IMR-90 (cell line): ENCODE data around the gene MTRF1L. TPM values are rescaled to one million over a fixed set of nuclear protein-coding genes. Genes with fewer than 3 reads are reported as not detected.

Experiments used
- ATAC-seq: fragments of 200-7000 bp; cut with Tn5 transposase; 2 replicates; pipeline ENCODE4 v1.9.1; 2020; ENCODE audit warnings: low read depth, mild to moderate bottlenecking, moderate library complexity
- BruUV-seq: library from RNA; stranded (reverse); fragments of 400-500 nt; replicated peaks from 2 replicates; lab custom pipeline; 2021; lab: Mats Ljungman, UMichigan
- CTCF ChIA-PET: fragments of 300-600 bp; formaldehyde crosslinking; extraction: SDS; loops from one replicate; lab custom pipeline; 2021; ENCODE audit warnings: antibody characterized with exemption; lab: Yijun Ruan, JAX
- POLR2A ChIA-PET: fragments of 300-600 bp; sonication (Branson Sonifier 250); formaldehyde crosslinking; loops from one replicate; lab custom pipeline; 2022; ENCODE audit warnings: antibody characterized with exemption; ENCODE audit not compliant: unreplicated experiment; lab: Charles Lee
- DNase-seq: peaks from one replicate; pipeline ENCODE4 v3.0.0; 2013
- H2AFZ ChIP-seq: replicated peaks from 2 replicates; pipeline ENCODE3; 2013; ENCODE audit warnings: low read length, mild to moderate bottlenecking; ENCODE audit not compliant: poor library complexity
- H2AK5ac ChIP-seq: 2 replicates; pipeline ENCODE4 v1.6.1; 2013; ENCODE audit warnings: low read depth, low read length, inconsistent platforms
- H2AK9ac ChIP-seq: replicated peaks from 2 replicates; pipeline ENCODE3; 2013; ENCODE audit warnings: mild to moderate bottlenecking, low read depth, low read length, moderate library complexity; ENCODE audit not compliant: poor library complexity
- H2BK120ac ChIP-seq: 2 replicates; pipeline ENCODE4 v1.6.1; 2013; ENCODE audit warnings: low read depth, low read length, inconsistent platforms
- H2BK15ac ChIP-seq: 3 replicates; pipeline ENCODE4 v1.6.1; 2013; ENCODE audit warnings: low read depth, low read length, inconsistent platforms
- H2BK20ac ChIP-seq: 2 replicates; pipeline ENCODE4 v1.6.1; 2013; ENCODE audit warnings: low read depth, mild to moderate bottlenecking, inconsistent platforms, low read length, moderate library complexity
- H2BK5ac ChIP-seq: 2 replicates; pipeline ENCODE4 v1.6.1; 2013; ENCODE audit warnings: mild to moderate bottlenecking, low read depth, low read length, inconsistent platforms; ENCODE audit not compliant: poor library complexity, severe bottlenecking
- H3K14ac ChIP-seq: replicated peaks from 2 replicates; pipeline ENCODE4 v1.6.1; 2013; ENCODE audit warnings: low read depth, low read length, inconsistent platforms
- H3K18ac ChIP-seq: 2 replicates; pipeline ENCODE4 v1.6.1; 2013; ENCODE audit warnings: low read depth, low read length, control low read depth
- H3K23ac ChIP-seq: 2 replicates; pipeline ENCODE4 v1.6.1; 2013; ENCODE audit warnings: low read depth, low read length, inconsistent platforms
- H3K27ac ChIP-seq: 2 replicates; pipeline ENCODE4 v1.5.1; 2013; ENCODE audit warnings: mild to moderate bottlenecking, control low read depth, low read length; ENCODE audit not compliant: insufficient read depth
- H3K27me3 ChIP-seq: 2 replicates; pipeline ENCODE4 v1.6.1; 2013; ENCODE audit warnings: low read length; ENCODE audit not compliant: control insufficient read depth, insufficient read depth
- H3K36me3 ChIP-seq: 2 replicates; pipeline ENCODE4 v1.6.1; 2013; ENCODE audit warnings: low read length, mixed read lengths; ENCODE audit not compliant: control insufficient read depth, insufficient read depth
- H3K4ac ChIP-seq: 2 replicates; pipeline ENCODE4 v1.6.1; 2013; ENCODE audit warnings: low read depth, low read length, inconsistent platforms
- H3K4me1 ChIP-seq: 2 replicates; pipeline ENCODE4 v1.6.1; 2013; ENCODE audit warnings: low read length, mixed read lengths; ENCODE audit not compliant: control insufficient read depth, insufficient read depth
- H3K4me2 ChIP-seq: 2 replicates; pipeline ENCODE4 v1.6.1; 2013; ENCODE audit warnings: low read depth, mild to moderate bottlenecking, control low read depth, low read length, moderate library complexity
- H3K4me3 ChIP-seq: 2 replicates; pipeline ENCODE4 v1.5.1; 2013; ENCODE audit warnings: low read depth, mild to moderate bottlenecking, control low read depth, low read length, moderate library complexity; ENCODE audit not compliant: insufficient read depth
- H3K56ac ChIP-seq: 2 replicates; pipeline ENCODE4 v1.6.1; 2013; ENCODE audit warnings: low read length, inconsistent platforms; ENCODE audit not compliant: insufficient read depth; ENCODE audit errors: extremely low read depth
- H3K79me1 ChIP-seq, 2 experiments: 2 replicates each; pipeline ENCODE4 v1.6.1; 2013; ENCODE audit warnings: low read length in 2 of 2, inconsistent platforms in 1 of 2, low read depth in 1 of 2
- H3K9ac ChIP-seq: 2 replicates; pipeline ENCODE4 v1.6.1; 2013; ENCODE audit warnings: low read depth, low read length, control low read depth
- H3K9me1 ChIP-seq: 2 replicates; pipeline ENCODE4 v1.6.1; 2013; ENCODE audit warnings: low read length, inconsistent platforms; ENCODE audit not compliant: insufficient read depth
- H3K9me3 ChIP-seq: 2 replicates; pipeline ENCODE4 v1.6.1; 2013; ENCODE audit warnings: low read length; ENCODE audit not compliant: control insufficient read depth, insufficient read depth
- H4K20me1 ChIP-seq: 2 replicates; pipeline ENCODE4 v1.6.1; 2013; ENCODE audit warnings: low read length, inconsistent platforms; ENCODE audit not compliant: insufficient read depth
- H4K5ac ChIP-seq: 2 replicates; pipeline ENCODE4 v1.6.1; 2013; ENCODE audit warnings: mild to moderate bottlenecking, low read depth, low read length, control low read depth
- H4K8ac ChIP-seq, 2 experiments: 2 replicates each; pipeline ENCODE4 v1.6.1; 2013; ENCODE audit warnings: low read depth in 2 of 2, low read length in 2 of 2, control low read depth in 1 of 2, inconsistent platforms in 1 of 2
- H4K91ac ChIP-seq: 2 replicates; pipeline ENCODE4 v1.6.1; 2013; ENCODE audit warnings: low read depth, low read length, inconsistent platforms; ENCODE audit not compliant: insufficient read depth
- MAZ ChIP-seq: IDR thresholded peaks from 2 replicates; pipeline ENCODE4 v1.6.1; 2012; ENCODE audit warnings: low read depth, mild to moderate bottlenecking, low read length, improper control_type of control experiment, moderate library complexity, borderline replicate concordance
- NFE2L2 ChIP-seq: fragments of 150-350 bp; IDR thresholded peaks from 2 replicates; pipeline ENCODE4 v1.6.1; 2016; ENCODE audit warnings: low read depth, mild to moderate bottlenecking, low read length
- USF2 ChIP-seq: fragments of 150-350 bp; IDR thresholded peaks from 2 replicates; pipeline ENCODE4 v1.6.1; 2017; ENCODE audit warnings: mild to moderate bottlenecking, antibody characterized with exemption, low read length, low read depth
- WGBS, 2 experiments: methylation state at CpG; one replicate each; pipeline versions ENCODE4 v1.1.5 to v1.1.7; 2013; ENCODE audit warnings: missing lambda C conversion rate in 2 of 2; ENCODE audit not compliant: insufficient read length in 1 of 2; ENCODE audit errors: extremely low coverage in 2 of 2; 5-methylcytosine and 5-hydroxymethylcytosine counted together
- dilution Hi-C: fragments of 300-500 bp; cut with HindIII; formaldehyde crosslinking; loops from one replicate; pipeline ENCODE4 v1.14.3; 2018; ENCODE audit warnings: low sequenced_read_pairs; ENCODE audit not compliant: unreplicated experiment
- in situ Hi-C: fragments of 300-500 bp; cut with MboI; formaldehyde crosslinking; loops from 3 replicates; pipeline ENCODE4 v1.14.3; 2019; ENCODE audit warnings: low sequenced_read_pairs, inconsistent platforms, mixed read lengths
- intact Hi-C: fragments of 100-400 bp; cut with micrococcal nuclease; formaldehyde crosslinking; loops from 2 replicates; pipeline ENCODE4 v1.10.0; 2022
- polyA plus RNA-seq, 3 experiments: library from polyadenylated mRNA; depleted of rRNA; stranded (reverse); fragments of >200 nt; gene quantifications; 2 replicates each; pipeline ENCODE4 v1.2.3, GENCODE V29; 2012; ENCODE audit warnings: low replicate concordance in 1 of 3
- total RNA-seq: library from RNA; depleted of rRNA; stranded (reverse); fragments of >200 nt; gene quantifications from 2 replicates; pipeline ENCODE4 v1.2.3, GENCODE V29; 2012

The MTRF1L gene
- total and polyA plus RNA-seq, 2 of the 4 experiments (the other 2 are of a cell fraction) = 6.9 to 11.1 TPM

- no peak overlapping the region for H3K4me3 ChIP-seq
- TF ChIP-seq USF2 = no peak
- TF ChIP-seq NFE2L2 = no peak
- TF ChIP-seq MAZ = no peak
- no peak overlapping the region for H2BK15ac ChIP-seq
- H3K36me3 ChIP-seq = peaks cover 10% of the 10 kb centered on the region
- H3K23ac ChIP-seq = no peak overlapping the region
- H3K18ac ChIP-seq = no peak overlapping the region
- H3K14ac ChIP-seq = no peak overlapping the region
- no TSS peak for BruUV-seq
- no peak overlapping the region for H3K4ac ChIP-seq
- no peak overlapping the region for H4K8ac ChIP-seq
- no peak for ATAC-seq
- H4K20me1 ChIP-seq = no peaks in the 10 kb centered on the region
- no peak overlapping the region for H3K9ac ChIP-seq
- ChIA-PET POLR2A (no interaction called here), CTCF (no interaction called here)
- no peak overlapping the region for H4K91ac ChIP-seq
- WGBS, 2 experiments = 100% methylated on average over 2 of the region's 3 CpGs; no CpG with 5 or more reads in 1 of the 2 experiments
- no peaks in the 10 kb centered on the region for H3K79me1 ChIP-seq
- in situ Hi-C loops = loop anchor here (25.0 kb wide), 2 partner anchors 469 to 1119 kb away; no protein-coding TSS in a partner anchor
- no peak overlapping the region for H2AFZ ChIP-seq
- H2BK20ac ChIP-seq = no peak overlapping the region
- no peak overlapping the region for H3K56ac ChIP-seq
- H2AK9ac ChIP-seq = no peak overlapping the region
- dilution Hi-C loops = no loop called here
- H3K9me3 ChIP-seq = no peaks in the 10 kb centered on the region
- no peaks in the 10 kb centered on the region for H3K27me3 ChIP-seq
- H3K4me2 ChIP-seq = no peak overlapping the region
- no peaks in the 10 kb centered on the region for H3K4me1 ChIP-seq
- no peaks in the 10 kb centered on the region for H3K9me1 ChIP-seq
- intact Hi-C loops = no loop called here
- H2BK120ac ChIP-seq = no peak overlapping the region
- H3K27ac ChIP-seq = no peak overlapping the region
- H4K5ac ChIP-seq = no peak overlapping the region
- no peak overlapping the region for H2AK5ac ChIP-seq
- DNase-seq = no peak
- H2BK5ac ChIP-seq = no peak overlapping the region
Measured at GRCh38 chr6:153043719-153044118, 41.2 kb upstream of the MTRF1L start.
